CD4-positive, alpha-beta T cell (primary cell): ENCODE data around the gene PHF2. TPM values are rescaled to one million over a fixed set of nuclear protein-coding genes. Genes with fewer than 3 reads are reported as not detected.

Experiments used
- ATAC-seq: fragments of 200-7000 bp; cut with Tn5 transposase; one replicate; pipeline ENCODE4 v1.10.0; 2022; ENCODE audit warnings: mild to moderate bottlenecking; ENCODE audit not compliant: poor library complexity
- CTCF ChIA-PET: fragments of 350-600 bp; sonication (Branson Sonifier 250); formaldehyde crosslinking; loops from one replicate; lab custom pipeline; 2021; ENCODE audit warnings: antibody characterized with exemption, inconsistent platforms; lab: Charles Lee
- POLR2A ChIA-PET: fragments of 350-600 bp; sonication (Branson Sonifier 250); formaldehyde crosslinking; loops from one replicate; lab custom pipeline; 2021; ENCODE audit warnings: antibody characterized with exemption, inconsistent platforms; lab: Charles Lee
- DNase-seq, 14 experiments: peaks; one replicate each; pipeline ENCODE4 v3.0.0-alpha.2; 2013 to 2020; ENCODE audit warnings: mixed read lengths in 2 of 14
- H3K27ac ChIP-seq, 2 donors: one replicate each; pipeline versions ENCODE4 v1.5.1 to v1.7.0; 2013; ENCODE audit warnings: low read length in 2 of 2, low read depth in 1 of 2, mild to moderate bottlenecking in 1 of 2
- H3K27me3 ChIP-seq, 2 experiments: 1 replicate in 1 of 2; 2 replicates in 1 of 2; pipeline versions ENCODE4 v1.6.1 to v1.7.0; 2013; ENCODE audit warnings: low read length in 2 of 2, control low read depth in 1 of 2, mild to moderate bottlenecking in 1 of 2, moderate library complexity in 1 of 2; ENCODE audit not compliant: insufficient read depth in 2 of 2, control insufficient read depth in 1 of 2
- H3K36me3 ChIP-seq: one replicate; pipeline ENCODE4 v1.6.1; 2013; ENCODE audit warnings: low read length, control low read depth; ENCODE audit not compliant: insufficient read depth
- H3K4me1 ChIP-seq: one replicate; pipeline ENCODE4 v1.6.1; 2013; ENCODE audit warnings: low read length, control low read depth; ENCODE audit not compliant: insufficient read depth
- H3K4me3 ChIP-seq: one replicate; pipeline ENCODE4 v1.5.1; 2013; ENCODE audit warnings: mild to moderate bottlenecking, low read length, moderate library complexity
- H3K9me3 ChIP-seq, 2 experiments: 1 replicate in 1 of 2; 2 replicates in 1 of 2; pipeline versions ENCODE4 v1.6.1 to v1.7.0; 2013; ENCODE audit warnings: low read length in 2 of 2, mild to moderate bottlenecking in 2 of 2, control low read depth in 1 of 2, moderate library complexity in 1 of 2; ENCODE audit not compliant: control insufficient read depth in 1 of 2, insufficient read depth in 1 of 2
- H3K27ac Mint-ChIP-seq: one replicate; pipeline ENCODE4 v1.8.0; 2020; ENCODE audit warnings: mixed read lengths
- H3K27me3 Mint-ChIP-seq: one replicate; pipeline ENCODE4 v1.8.0; 2021; ENCODE audit warnings: mixed read lengths
- H3K36me3 Mint-ChIP-seq: one replicate; pipeline ENCODE4 v1.8.0; 2021; ENCODE audit warnings: low read depth, mixed read lengths
- H3K4me1 Mint-ChIP-seq: one replicate; pipeline ENCODE4 v1.8.0; 2021; ENCODE audit warnings: low read depth, mixed read lengths
- H3K4me3 Mint-ChIP-seq: one replicate; pipeline ENCODE4 v1.8.0; 2020; ENCODE audit warnings: mild to moderate bottlenecking, mixed read lengths
- H3K9me3 Mint-ChIP-seq: one replicate; pipeline ENCODE4 v1.8.0; 2020; ENCODE audit warnings: mixed read lengths
- intact Hi-C, 2 experiments: fragments of 100-400 bp; cut with DNase I in 1 of 2; cut with micrococcal nuclease in 1 of 2; formaldehyde crosslinking; loops; one replicate each; pipeline versions ENCODE4 v1.15.1 to v1.9.0; 2023 to 2025; cut with DNase I, micrococcal nuclease
- total RNA-seq, 174 experiments: library from RNA in 2 of 174; stranded (reverse) in 2 of 174; gene quantifications; one replicate each; pipeline ENCODE4 v1.2.3 and lab custom pipeline; 2021 to 2026
- TF ChIP-seq, protein P1 (sequence below): fragments of 200-600 bp; IDR thresholded peaks from one replicate; pipeline ENCODE4 v1.8.0; 2022; ENCODE audit warnings: antibody characterized with exemption, mild to moderate bottlenecking

PHF2 gene
- total RNA-seq, 2 experiments from 2014 or later: 27.3 to 28.8 TPM

DNA sequence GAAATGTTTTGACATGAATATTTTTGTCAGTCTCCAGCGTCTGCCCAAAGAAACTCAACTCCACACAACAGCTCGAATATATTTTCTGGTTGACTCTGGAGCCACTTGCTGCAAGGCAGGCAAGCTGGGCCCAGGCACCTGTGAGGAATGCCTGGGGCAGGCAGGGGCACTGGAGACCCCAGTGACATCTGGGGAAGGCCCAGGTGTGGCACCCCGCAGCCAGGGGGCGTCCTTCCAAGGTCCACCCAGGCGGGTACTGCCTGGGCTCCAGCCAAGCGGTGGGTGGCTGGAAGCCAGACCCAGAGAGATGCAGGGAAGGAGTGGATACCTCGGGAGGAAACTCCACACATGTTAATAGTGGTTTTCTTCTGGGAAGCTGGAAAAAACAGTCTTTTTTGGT is 125.9 kb downstream of the PHF2 start:
- Histone ChIP-seq H3K27ac (no peak overlapping the region), H3K36me3 (no peaks in the 10 kb centered on the region), H3K4me1 (no peaks in the 10 kb centered on the region), H3K9me3 (peaks cover 5 to 44% of the 10 kb centered on the region in 2 experiments), H3K4me3 (no peak overlapping the region), H3K27me3 (no peaks in the 10 kb centered on the region)
- ChIA-PET CTCF (no interaction called here), POLR2A (no interaction called here)
- H3K9me3 Mint-ChIP-seq: peaks cover 11% of the 10 kb centered on the region
- TF ChIP-seq, protein P1, sequence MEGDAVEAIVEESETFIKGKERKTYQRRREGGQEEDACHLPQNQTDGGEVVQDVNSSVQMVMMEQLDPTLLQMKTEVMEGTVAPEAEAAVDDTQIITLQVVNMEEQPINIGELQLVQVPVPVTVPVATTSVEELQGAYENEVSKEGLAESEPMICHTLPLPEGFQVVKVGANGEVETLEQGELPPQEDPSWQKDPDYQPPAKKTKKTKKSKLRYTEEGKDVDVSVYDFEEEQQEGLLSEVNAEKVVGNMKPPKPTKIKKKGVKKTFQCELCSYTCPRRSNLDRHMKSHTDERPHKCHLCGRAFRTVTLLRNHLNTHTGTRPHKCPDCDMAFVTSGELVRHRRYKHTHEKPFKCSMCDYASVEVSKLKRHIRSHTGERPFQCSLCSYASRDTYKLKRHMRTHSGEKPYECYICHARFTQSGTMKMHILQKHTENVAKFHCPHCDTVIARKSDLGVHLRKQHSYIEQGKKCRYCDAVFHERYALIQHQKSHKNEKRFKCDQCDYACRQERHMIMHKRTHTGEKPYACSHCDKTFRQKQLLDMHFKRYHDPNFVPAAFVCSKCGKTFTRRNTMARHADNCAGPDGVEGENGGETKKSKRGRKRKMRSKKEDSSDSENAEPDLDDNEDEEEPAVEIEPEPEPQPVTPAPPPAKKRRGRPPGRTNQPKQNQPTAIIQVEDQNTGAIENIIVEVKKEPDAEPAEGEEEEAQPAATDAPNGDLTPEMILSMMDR: no peak
- intact Hi-C loops: no loop called here
- H3K4me3 Mint-ChIP-seq: no peak overlapping the region
- H3K36me3 Mint-ChIP-seq: no peaks in the 10 kb centered on the region
- no peaks in the 10 kb centered on the region for H3K4me1 Mint-ChIP-seq
- ATAC-seq (no peak), DNase-seq (no peak)
- peaks cover 7% of the 10 kb centered on the region for H3K27me3 Mint-ChIP-seq
- no peak overlapping the region for H3K27ac Mint-ChIP-seq

DNA sequence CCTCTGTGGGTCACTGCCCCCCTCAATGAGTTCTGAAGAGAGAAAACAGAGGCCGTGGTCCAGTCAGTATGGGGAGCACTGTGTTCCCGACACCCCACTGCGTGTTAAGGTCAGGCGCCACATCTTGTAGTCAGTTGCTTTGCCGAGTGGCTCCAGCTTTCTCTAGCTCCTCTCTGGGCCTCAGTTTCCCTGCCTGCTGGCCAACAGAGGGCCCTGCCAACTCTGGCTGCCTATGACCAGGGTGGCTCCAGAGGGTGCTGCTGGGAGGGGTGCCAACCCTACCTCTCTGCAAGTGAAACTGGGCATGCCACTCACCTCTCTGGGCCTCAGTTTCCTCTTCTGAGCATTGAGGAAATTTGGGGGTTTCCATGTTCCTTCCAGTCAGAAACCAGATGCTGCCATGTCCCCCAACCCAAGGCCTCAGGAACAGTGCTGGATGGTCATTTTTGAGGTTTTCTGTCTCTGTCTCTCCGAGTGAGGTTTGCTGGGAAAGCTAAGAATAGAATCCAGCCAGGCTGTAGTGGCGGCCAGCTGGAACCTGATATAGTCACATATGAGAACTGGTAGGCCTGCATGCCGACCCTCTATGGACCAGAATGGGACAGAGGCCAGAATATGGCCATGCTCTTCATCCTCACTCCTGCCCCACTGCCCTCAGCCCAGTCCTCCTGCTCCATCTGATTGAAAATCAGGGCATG is 132.1 kb downstream of the PHF2 start:
- Mint-ChIP-seq H3K27ac (no peak overlapping the region), H3K4me1 (no peaks in the 10 kb centered on the region), H3K4me3 (no peak overlapping the region), H3K9me3 (peaks cover 5% of the 10 kb centered on the region), H3K36me3 (no peaks in the 10 kb centered on the region), H3K27me3 (peaks cover 15% of the 10 kb centered on the region)
- intact Hi-C loops: no loop called here
- Histone ChIP-seq H3K4me1 (no peaks in the 10 kb centered on the region), H3K9me3 (peaks cover 0 to 10% of the 10 kb centered on the region in 2 experiments), H3K27ac (no peak overlapping the region), H3K4me3 (no peak overlapping the region), H3K36me3 (no peaks in the 10 kb centered on the region), H3K27me3 (no peaks in the 10 kb centered on the region)
- DNase-seq (no peak), ATAC-seq (no peak)
- TF ChIP-seq, protein P1: no peak
- ChIA-PET POLR2A (no interaction called here), CTCF (no interaction called here)

DNA sequence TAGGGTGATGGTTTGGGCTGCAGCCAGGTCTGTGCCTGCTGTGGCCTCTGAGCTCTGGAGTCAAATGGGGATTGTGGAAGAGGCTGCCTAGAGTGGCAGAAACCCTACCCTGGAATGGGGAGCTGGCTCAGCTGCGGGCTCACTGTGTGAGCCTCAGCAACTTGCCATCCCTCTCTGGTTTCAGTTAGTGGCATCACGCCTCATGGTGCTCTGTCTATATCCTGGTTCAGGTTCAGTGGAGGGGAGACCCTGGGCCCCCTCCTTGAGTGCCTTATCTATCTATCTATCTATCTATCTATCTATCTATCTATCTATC is 132.6 kb downstream of the PHF2 start:
- TF ChIP-seq, protein P1: no peak
- ChIA-PET POLR2A (no interaction called here), CTCF (no interaction called here)
- ATAC-seq: no peak
- Histone ChIP-seq H3K36me3 (no peaks in the 10 kb centered on the region), H3K4me3 (no peak overlapping the region), H3K9me3 (peaks cover 0 to 10% of the 10 kb centered on the region in 2 experiments), H3K27me3 (no peaks in the 10 kb centered on the region), H3K4me1 (no peaks in the 10 kb centered on the region), H3K27ac (no peak overlapping the region)
- no peaks in the 10 kb centered on the region for H3K36me3 Mint-ChIP-seq
- H3K4me3 Mint-ChIP-seq: no peak overlapping the region
- no peaks in the 10 kb centered on the region for H3K4me1 Mint-ChIP-seq
- intact Hi-C loops: no loop called here
- peaks cover 15% of the 10 kb centered on the region for H3K27me3 Mint-ChIP-seq
- no peak for DNase-seq
- H3K9me3 Mint-ChIP-seq: peaks cover 3% of the 10 kb centered on the region
- H3K27ac Mint-ChIP-seq: no peak overlapping the region
